GM12878 (cell line): ENCODE results near the gene CLDN14. TPM values are rescaled to one million over a fixed set of nuclear protein-coding genes. Genes with fewer than 3 reads are reported as not detected.
A peak's percentile ranks its signal among the peaks of the same experiment; 100 is the strongest.

Experiments used
- BHLHE40 ChIP-seq, 2 experiments: fragments of 450-650 bp in 1 of 2; IDR thresholded peaks; 2 replicates each; pipeline ENCODE4 v1.6.1; 2011 to 2017; ENCODE audit warnings: low read depth in 2 of 2, borderline replicate concordance in 1 of 2, improper control_type of control experiment in 1 of 2, low read length in 1 of 2, mild to moderate bottlenecking in 1 of 2
- ELK1 ChIP-seq: IDR thresholded peaks from 2 replicates; pipeline ENCODE4 v1.6.1; 2012; ENCODE audit warnings: low read depth, low read length, improper control_type of control experiment
- GABPA ChIP-seq: IDR thresholded peaks from 2 replicates; pipeline ENCODE4 v1.6.1; 2014; ENCODE audit warnings: antibody characterized with exemption, low read depth, mild to moderate bottlenecking, inconsistent platforms
- RAD21 ChIP-seq: IDR thresholded peaks from 2 replicates; pipeline ENCODE4 v1.6.1; 2011; ENCODE audit warnings: mild to moderate bottlenecking, low read depth, low read length, moderate library complexity; ENCODE audit not compliant: insufficient read depth
- ZNF687 ChIP-seq: fragments of 450-650 bp; IDR thresholded peaks from 2 replicates; pipeline ENCODE4 v1.6.1; 2017; ENCODE audit warnings: mild to moderate bottlenecking, moderate library complexity
- polyA plus RNA-seq, 11 experiments: library from polyadenylated mRNA; depleted of rRNA in 4 of 11; unstranded in 6 of 11; stranded (reverse) in 5 of 11; fragments of >200 nt; fragmentation: Nextera tagmentation in 4 of 11; fragmentation: Illumina TruSeq in 1 of 11; extraction: Ambion mirVana in 4 of 11; extraction: Trizol in 1 of 11; gene quantifications; 1 replicate in 1 of 11; 2 replicates in 10 of 11; pipeline versions ENCODE4 v1.2.1 to v1.2.3, GENCODE V29; 2011 to 2016; ENCODE audit warnings: inconsistent platforms in 2 of 11, missing spikeins in 2 of 11, low read depth in 1 of 11
- total RNA-seq, 4 experiments: library from RNA; depleted of rRNA in 3 of 4; stranded (reverse); fragments of >200 nt in 3 of 4; fragmentation: Illumina TruSeq in 1 of 4; extraction: Trizol in 1 of 4; gene quantifications; 2 replicates each; pipeline versions ENCODE4 v1.2.1 to v1.2.3, GENCODE V29; 2013 to 2021
- TF ChIP-seq, protein P1 (sequence below): IDR thresholded peaks from 2 replicates; pipeline ENCODE4 v1.6.1; 2012; ENCODE audit warnings: low read depth, low read length, improper control_type of control experiment

The CLDN14 gene
- total and polyA plus RNA-seq, 10 of the 15 experiments (the other 5 are each of a cell fraction or from before 2014, with no cell fraction given), result 0.90 to 19.4 (median 6.6) TPM

- TF ChIP-seq ZNF687, result peak; percentile 82
- TF ChIP-seq GABPA, result no peak
- TF ChIP-seq BHLHE40 (IDR thresholded peaks at IDR 0.05; ENCODE audit: borderline replicate concordance in 1 of 2, low read depth in 2 of 2, low read length in 1 of 2), result peak; percentile 68 to 84; a peak in 3 of 4 replicates
- TF ChIP-seq, protein P1, sequence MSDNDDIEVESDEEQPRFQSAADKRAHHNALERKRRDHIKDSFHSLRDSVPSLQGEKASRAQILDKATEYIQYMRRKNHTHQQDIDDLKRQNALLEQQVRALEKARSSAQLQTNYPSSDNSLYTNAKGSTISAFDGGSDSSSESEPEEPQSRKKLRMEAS, result no peak
- no peak for TF ChIP-seq ELK1
- TF ChIP-seq RAD21, result no peak
Observed at GRCh38 chr21:36429947-36430546, 49.9 kb downstream of the CLDN14 start (continued).
